Gastrocnemius medialis (tissue), 4 donors: ENCODE measurements around the gene PTGS1.

ENCODE experiments used
- POLR2A ChIP-seq, 2 donors: fragments of 450-650 bp; IDR thresholded peaks; one replicate each; pipeline ENCODE4 v1.6.1; 2017; ENCODE audit warnings: antibody characterized with exemption in 2 of 2, mild to moderate bottlenecking in 2 of 2, moderate library complexity in 2 of 2
- TF ChIP-seq, protein P1 (sequence below), 5 experiments: fragments of 450-650 bp in 3 of 5; fragments of 200-600 bp in 2 of 5; sonication (generic) in 2 of 5; IDR thresholded peaks in 4 of 5; conservative IDR thresholded peaks in 1 of 5; 1 replicate in 4 of 5; 2 replicates in 1 of 5; pipeline ENCODE4 v1.5.1; 2016 to 2019; ENCODE audit warnings: antibody characterized with exemption in 5 of 5, mild to moderate bottlenecking in 3 of 5, moderate library complexity in 3 of 5

DNA sequence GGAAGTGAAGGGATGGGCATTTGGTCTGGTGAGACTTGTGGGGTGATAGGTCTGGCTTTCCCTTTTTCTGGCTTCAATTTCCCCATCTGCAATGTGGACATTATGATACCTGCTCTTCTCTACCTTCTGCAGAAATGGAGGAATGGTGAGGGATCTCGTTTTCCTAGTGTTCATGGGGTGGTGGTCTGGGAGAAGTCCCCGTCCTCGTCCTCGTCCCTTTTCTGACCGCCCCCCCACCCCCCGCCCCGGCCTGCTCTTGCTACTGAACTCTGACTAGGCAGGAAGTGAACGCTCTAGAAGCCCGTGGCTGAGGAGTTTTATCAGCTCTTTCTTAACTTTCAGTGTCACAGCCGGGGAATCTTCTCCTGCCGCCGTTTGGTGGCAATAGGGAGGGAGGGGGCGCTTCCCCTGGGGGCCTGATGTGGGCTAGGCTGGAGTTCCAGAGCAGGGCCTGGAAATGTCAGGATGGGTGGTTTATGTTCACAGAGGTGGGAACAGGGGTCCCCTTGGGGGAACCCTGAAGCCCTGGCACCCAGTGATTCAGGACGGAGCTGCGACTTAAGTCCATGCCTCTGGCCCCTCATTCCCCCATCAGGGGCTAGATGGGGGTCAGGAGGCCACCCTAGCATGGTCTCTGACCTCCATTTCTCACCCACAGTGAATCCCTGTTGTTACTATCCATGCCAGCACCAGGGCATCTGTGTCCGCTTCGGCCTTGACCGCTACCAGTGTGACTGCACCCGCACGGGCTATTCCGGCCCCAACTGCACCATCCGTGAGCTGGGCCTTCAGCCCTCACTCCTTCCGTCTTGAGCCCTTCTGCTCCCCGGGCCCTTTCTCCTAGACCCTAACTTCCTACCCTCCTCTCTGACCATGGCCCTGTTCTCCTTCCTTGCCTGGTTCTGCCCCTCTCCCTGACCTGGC, 6.7 kb downstream of the PTGS1 start:
- TF ChIP-seq, protein P1, sequence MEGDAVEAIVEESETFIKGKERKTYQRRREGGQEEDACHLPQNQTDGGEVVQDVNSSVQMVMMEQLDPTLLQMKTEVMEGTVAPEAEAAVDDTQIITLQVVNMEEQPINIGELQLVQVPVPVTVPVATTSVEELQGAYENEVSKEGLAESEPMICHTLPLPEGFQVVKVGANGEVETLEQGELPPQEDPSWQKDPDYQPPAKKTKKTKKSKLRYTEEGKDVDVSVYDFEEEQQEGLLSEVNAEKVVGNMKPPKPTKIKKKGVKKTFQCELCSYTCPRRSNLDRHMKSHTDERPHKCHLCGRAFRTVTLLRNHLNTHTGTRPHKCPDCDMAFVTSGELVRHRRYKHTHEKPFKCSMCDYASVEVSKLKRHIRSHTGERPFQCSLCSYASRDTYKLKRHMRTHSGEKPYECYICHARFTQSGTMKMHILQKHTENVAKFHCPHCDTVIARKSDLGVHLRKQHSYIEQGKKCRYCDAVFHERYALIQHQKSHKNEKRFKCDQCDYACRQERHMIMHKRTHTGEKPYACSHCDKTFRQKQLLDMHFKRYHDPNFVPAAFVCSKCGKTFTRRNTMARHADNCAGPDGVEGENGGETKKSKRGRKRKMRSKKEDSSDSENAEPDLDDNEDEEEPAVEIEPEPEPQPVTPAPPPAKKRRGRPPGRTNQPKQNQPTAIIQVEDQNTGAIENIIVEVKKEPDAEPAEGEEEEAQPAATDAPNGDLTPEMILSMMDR (IDR thresholded peaks at IDR 0.05 in 4 of 5, conservative IDR thresholded peaks at IDR 0.05 in 1 of 5): no peak
- TF ChIP-seq POLR2A (IDR thresholded peaks at IDR 0.05): no peak
